ENCODE measurements around the gene MFSD12. TPM values are rescaled to one million over a fixed set of nuclear protein-coding genes. Genes with fewer than 3 reads are reported as not detected.
A peak's percentile ranks its signal among the peaks of the same experiment; 100 is the strongest.
"Not testable (repeated sequence)": the region's sequence is repeated elsewhere in the genome, so short reads cannot be mapped to it uniquely, and the experiment has no call there.

MFSD12 gene
- total and polyA plus RNA-seq, 9 donors, result 17.4 to 104 (median 36.4) TPM

DNA sequence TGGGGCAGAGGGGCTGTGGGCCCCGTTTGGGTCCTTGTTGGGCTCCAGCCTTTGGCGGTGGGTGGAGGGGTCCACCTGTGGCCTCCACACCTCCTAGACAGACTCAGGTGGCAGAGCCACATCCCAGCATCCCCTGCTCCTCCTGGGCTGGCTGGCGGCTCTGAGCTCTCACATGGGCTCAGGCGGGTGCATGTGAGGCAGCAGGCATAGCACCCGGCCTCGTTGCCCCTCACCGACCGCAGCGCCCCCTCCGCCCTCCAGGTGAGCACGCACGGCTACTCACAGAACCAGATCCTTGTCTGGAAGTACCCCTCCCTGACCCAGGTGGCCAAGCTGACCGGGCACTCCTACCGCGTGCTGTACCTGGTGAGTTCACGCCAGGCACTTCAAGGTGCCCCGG is 24.4 kb downstream of the MFSD12 start:
- Histone ChIP-seq H3K9me3 (no peaks in the 10 kb centered on the region), H3K27me3 (no peaks in the 10 kb centered on the region), H3K27ac (no peak overlapping the region), H3K36me3 (no peaks in the 10 kb centered on the region), H3K4me1 (ENCODE audit: insufficient read depth) (peaks cover 9% of the 10 kb centered on the region), H3K4me3 (no peak overlapping the region)
- 80 to 85% (median 82%) methylated on average over 11 to 17 of the region's 17 CpGs for WGBS, 3 donors
- intact Hi-C loops (cut with DNase I), result no loop called here
- DNase-seq, result peak in 1 of 5 donors; percentile 31
- TF ChIP-seq EP300 (IDR thresholded peaks at IDR 0.05) (no peak), POLR2A (IDR thresholded peaks at IDR 0.05) (no peak)
- TF ChIP-seq, protein P1, sequence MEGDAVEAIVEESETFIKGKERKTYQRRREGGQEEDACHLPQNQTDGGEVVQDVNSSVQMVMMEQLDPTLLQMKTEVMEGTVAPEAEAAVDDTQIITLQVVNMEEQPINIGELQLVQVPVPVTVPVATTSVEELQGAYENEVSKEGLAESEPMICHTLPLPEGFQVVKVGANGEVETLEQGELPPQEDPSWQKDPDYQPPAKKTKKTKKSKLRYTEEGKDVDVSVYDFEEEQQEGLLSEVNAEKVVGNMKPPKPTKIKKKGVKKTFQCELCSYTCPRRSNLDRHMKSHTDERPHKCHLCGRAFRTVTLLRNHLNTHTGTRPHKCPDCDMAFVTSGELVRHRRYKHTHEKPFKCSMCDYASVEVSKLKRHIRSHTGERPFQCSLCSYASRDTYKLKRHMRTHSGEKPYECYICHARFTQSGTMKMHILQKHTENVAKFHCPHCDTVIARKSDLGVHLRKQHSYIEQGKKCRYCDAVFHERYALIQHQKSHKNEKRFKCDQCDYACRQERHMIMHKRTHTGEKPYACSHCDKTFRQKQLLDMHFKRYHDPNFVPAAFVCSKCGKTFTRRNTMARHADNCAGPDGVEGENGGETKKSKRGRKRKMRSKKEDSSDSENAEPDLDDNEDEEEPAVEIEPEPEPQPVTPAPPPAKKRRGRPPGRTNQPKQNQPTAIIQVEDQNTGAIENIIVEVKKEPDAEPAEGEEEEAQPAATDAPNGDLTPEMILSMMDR (IDR thresholded peaks at IDR 0.05), result no peak

DNA sequence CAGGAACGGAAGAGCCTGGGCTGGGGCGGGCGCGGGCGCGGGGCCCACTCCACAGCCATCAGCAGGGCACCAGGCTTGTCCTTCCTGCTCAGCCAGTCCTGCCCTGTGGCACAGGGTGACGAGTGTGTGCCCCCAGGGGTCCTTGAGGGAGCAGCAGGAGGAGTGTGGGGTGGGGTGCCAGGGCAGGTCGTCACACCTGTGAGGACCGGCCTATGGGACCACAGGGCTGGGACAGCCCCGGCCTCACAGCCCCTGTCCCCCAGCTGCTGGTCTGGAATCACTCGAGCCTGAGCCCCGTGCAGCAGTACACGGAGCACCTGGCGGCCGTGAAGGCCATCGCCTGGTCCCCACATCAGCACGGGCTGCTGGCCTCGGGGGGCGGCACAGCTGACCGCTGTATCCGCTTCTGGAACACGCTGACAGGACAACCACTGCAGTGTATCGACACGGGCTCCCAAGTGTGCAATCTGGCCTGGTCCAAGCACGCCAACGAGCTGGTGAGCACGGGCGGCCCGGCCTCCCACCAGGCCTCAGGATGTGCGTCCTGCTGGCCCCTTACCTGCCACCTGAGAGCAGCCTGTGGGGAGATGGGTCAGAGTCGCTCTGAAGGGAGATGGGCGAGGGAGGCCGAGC is 25.1 kb downstream of the MFSD12 start:
- Histone ChIP-seq H3K4me1 (ENCODE audit: insufficient read depth) (peaks cover 8% of the 10 kb centered on the region), H3K4me3 (no peak overlapping the region), H3K9me3 (no peaks in the 10 kb centered on the region), H3K36me3 (no peaks in the 10 kb centered on the region), H3K27ac (no peak overlapping the region), H3K27me3 (no peaks in the 10 kb centered on the region)
- WGBS, 3 donors, result 90 to 91% (median 91%) methylated on average over 31 to 33 of the region's 33 CpGs
- TF ChIP-seq EP300 (IDR thresholded peaks at IDR 0.05) (no peak), POLR2A (IDR thresholded peaks at IDR 0.05) (no peak)
- TF ChIP-seq, protein P1 (IDR thresholded peaks at IDR 0.05), result no peak
- intact Hi-C loops (cut with DNase I), result no loop called here
- DNase-seq, result peak in 2 of 5 donors; percentile 19 to 38

DNA sequence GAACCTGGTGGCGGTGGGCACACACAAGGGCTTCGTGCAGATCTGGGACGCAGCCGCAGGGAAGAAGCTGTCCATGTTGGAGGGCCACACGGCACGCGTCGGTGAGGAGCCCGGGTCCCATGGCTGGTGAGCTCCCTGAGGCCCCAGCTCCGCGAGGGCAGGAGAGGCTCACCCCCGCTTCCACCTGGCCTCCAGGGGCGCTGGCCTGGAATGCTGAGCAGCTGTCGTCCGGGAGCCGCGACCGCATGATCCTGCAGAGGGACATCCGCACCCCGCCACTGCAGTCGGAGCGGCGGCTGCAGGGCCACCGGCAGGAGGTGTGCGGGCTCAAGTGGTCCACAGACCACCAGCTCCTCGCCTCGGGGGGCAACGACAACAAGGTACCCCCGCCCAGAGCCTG is 25.7 kb downstream of the MFSD12 start:
- Histone ChIP-seq H3K36me3 (no peaks in the 10 kb centered on the region), H3K27ac (no peak overlapping the region), H3K9me3 (no peaks in the 10 kb centered on the region), H3K27me3 (no peaks in the 10 kb centered on the region), H3K4me1 (ENCODE audit: insufficient read depth) (peaks cover 4% of the 10 kb centered on the region), H3K4me3 (no peak overlapping the region)
- DNase-seq, result peak in 2 of 5 donors; percentile 27 to 35
- 88 to 90% (median 90%) methylated on average over 29 of the region's 29 CpGs for WGBS, 3 donors
- TF ChIP-seq POLR2A (IDR thresholded peaks at IDR 0.05) (no peak), EP300 (IDR thresholded peaks at IDR 0.05) (no peak)
- TF ChIP-seq, protein P1 (IDR thresholded peaks at IDR 0.05), result no peak
- intact Hi-C loops (cut with DNase I), result no loop called here

DNA sequence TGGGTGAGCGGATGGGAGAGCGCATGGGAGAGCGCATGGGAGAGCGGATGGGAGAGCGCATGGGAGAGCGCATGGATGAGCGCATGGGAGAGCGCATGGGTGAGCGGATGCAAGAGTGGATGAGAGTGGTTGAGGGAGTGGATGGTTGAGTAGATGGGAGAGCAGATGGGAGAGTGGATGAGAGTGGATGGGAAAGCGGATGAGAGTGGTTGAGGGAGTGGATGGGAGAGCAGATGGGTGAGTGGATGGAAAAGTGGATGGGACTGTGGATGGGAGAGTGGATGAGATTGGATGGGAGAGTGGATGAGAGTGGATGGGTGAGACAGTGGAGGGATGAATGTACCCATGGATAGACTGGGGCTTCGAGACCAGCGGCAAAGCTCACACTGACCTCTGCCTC is 27.0 kb downstream of the MFSD12 start:
- Histone ChIP-seq H3K27me3 (no peaks in the 10 kb centered on the region), H3K4me1 (ENCODE audit: insufficient read depth) (peaks cover 2% of the 10 kb centered on the region), H3K27ac (no peak overlapping the region), H3K4me3 (no peak overlapping the region), H3K9me3 (no peaks in the 10 kb centered on the region), H3K36me3 (no peaks in the 10 kb centered on the region)
- TF ChIP-seq POLR2A (IDR thresholded peaks at IDR 0.05) (no peak), EP300 (IDR thresholded peaks at IDR 0.05) (no peak)
- TF ChIP-seq, protein P1 (IDR thresholded peaks at IDR 0.05), result no peak
- DNase-seq, result no peak
- 89 to 93% (median 92%) methylated on average over 12 of the region's 12 CpGs for WGBS, 3 donors
- intact Hi-C loops (cut with DNase I), result no loop called here

DNA sequence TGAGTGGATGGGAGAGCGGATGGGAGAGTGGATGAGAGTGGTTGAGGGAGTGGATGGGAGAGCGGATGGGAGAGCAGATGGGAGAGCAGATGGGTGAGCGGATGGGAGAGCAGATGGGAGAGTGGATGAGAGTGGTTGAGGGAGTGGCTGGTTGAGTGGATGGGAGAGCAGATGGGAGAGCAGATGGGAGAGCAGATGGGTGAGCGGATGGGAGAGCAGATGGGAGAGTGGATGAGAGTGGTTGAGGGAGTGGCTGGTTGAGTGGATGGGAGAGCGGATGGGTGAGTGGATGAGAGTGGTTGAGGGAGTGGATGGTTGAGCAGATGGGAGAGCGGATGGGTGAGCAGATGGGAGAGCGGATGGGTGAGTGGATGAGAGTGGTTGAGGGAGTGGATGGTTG is 28.1 kb downstream of the MFSD12 start:
- 93 to 99% (median 95%) methylated on average over 7 of the region's 7 CpGs for WGBS, 3 donors
- intact Hi-C loops (cut with DNase I); H3K4me1 ChIP-seq (ENCODE audit: insufficient read depth); DNase-seq; H3K36me3 ChIP-seq; H3K27me3 ChIP-seq; H3K9me3 ChIP-seq; H3K4me3 ChIP-seq; H3K27ac ChIP-seq: not testable (repeated sequence)
